GM12891 (cell line): ENCODE results near the gene CFAP70.
"Not testable (repeated sequence)": the region's sequence is repeated elsewhere in the genome, so short reads cannot be mapped to it uniquely, and the experiment has no call there.

ENCODE experiments used
- POLR2A ChIP-seq: IDR thresholded peaks from 2 replicates; pipeline ENCODE4 v1.6.1; 2011; ENCODE audit warnings: low read depth, low read length, control low read depth
- POLR2AphosphoS5 ChIP-seq: IDR thresholded peaks from 2 replicates; pipeline ENCODE4 v1.6.1; 2011; ENCODE audit warnings: low read depth, low read length, control low read depth
- SPI1 ChIP-seq: IDR thresholded peaks from 2 replicates; pipeline ENCODE4 v1.6.1; 2011; ENCODE audit warnings: low read depth, low read length, control low read depth
- TAF1 ChIP-seq: IDR thresholded peaks from 2 replicates; pipeline ENCODE4 v1.6.1; 2011; ENCODE audit warnings: low read depth, low read length, control low read depth

GRCh38 chr10:73394325-73394724, 35.7 kb upstream of the CFAP70 start:
- not testable (repeated sequence) for TF ChIP-seq POLR2A, TAF1, POLR2AphosphoS5, SPI1
